GM18519 (cell line): ENCODE data around the gene CISD3.
"Not testable (repeated sequence)": the region's sequence is repeated elsewhere in the genome, so short reads cannot be mapped to it uniquely, and the experiment has no call there.

ENCODE experiments used
- ATAC-seq: cut with Tn5 transposase; IDR thresholded peaks from one replicate; pipeline ENCODE4 v1.9.1; 2021; ENCODE audit warnings: mild to moderate bottlenecking, moderate library complexity; ENCODE audit not compliant: unreplicated experiment, low FRiP score

CISD3 gene

GRCh38 chr17:38725066-38725465, 5.1 kb upstream of the CISD3 start:
- ATAC-seq: no peak

GRCh38 chr17:38726145-38726544, 4.0 kb upstream of the CISD3 start:
- not testable (repeated sequence) for ATAC-seq

GRCh38 chr17:38727736-38728135, 2.4 kb upstream of the CISD3 start:
- no peak for ATAC-seq

GRCh38 chr17:38728290-38728831, 1.8 kb upstream of the CISD3 start:
- no peak for ATAC-seq

GRCh38 chr17:38729368-38729885, 714 bp upstream of the CISD3 start:
- no peak for ATAC-seq

GRCh38 chr17:38730526-38731379, 612 bp downstream of the CISD3 start:
- no peak for ATAC-seq

GRCh38 chr17:38731526-38732294, 1.6 kb downstream of the CISD3 start:
- ATAC-seq: no peak

- ATAC-seq: no peak
Observed at GRCh38 chr17:38732376-38733281, 2.5 kb downstream of the CISD3 start.

- no peak for ATAC-seq
Observed at GRCh38 chr17:38733282-38733981, 3.3 kb downstream of the CISD3 start.

- ATAC-seq: no peak
Observed at GRCh38 chr17:38733982-38734973, 4.1 kb downstream of the CISD3 start.

- ATAC-seq: no peak
Observed at GRCh38 chr17:38735161-38735997, 5.2 kb downstream of the CISD3 start.

GRCh38 chr17:38738007-38738662, 8.0 kb downstream of the CISD3 start:
- no peak for ATAC-seq

- no peak for ATAC-seq
Observed at GRCh38 chr17:38738686-38739085, 8.5 kb downstream of the CISD3 start.

- ATAC-seq: no peak
Observed at GRCh38 chr17:38739305-38739704, 9.2 kb downstream of the CISD3 start.

- ATAC-seq: no peak
Observed at GRCh38 chr17:38740044-38740443, 9.9 kb downstream of the CISD3 start.

GRCh38 chr17:38740806-38741205, 10.7 kb downstream of the CISD3 start:
- ATAC-seq: no peak

GRCh38 chr17:38741461-38741860, 11.3 kb downstream of the CISD3 start:
- ATAC-seq: no peak
